ENCODE data around the gene ZMYND11.
"Not testable (repeated sequence)": the region's sequence is repeated elsewhere in the genome, so short reads cannot be mapped to it uniquely, and the experiment has no call there.

The ZMYND11 gene

GRCh38 chr10:152915-153314 is 17.7 kb downstream of the ZMYND11 start:
- Mint-ChIP-seq H3K9me3 (peaks cover 0 to 2% of the 10 kb centered on the region in 2 donors), H3K27ac (no peak overlapping the region), H3K36me3 (peaks cover 11 to 18% of the 10 kb centered on the region in 2 donors), H3K4me3 (no peak overlapping the region), H3K27me3 (no peaks in the 10 kb centered on the region), H3K4me1 (peaks cover 16 to 30% of the 10 kb centered on the region in 2 donors)
- DNase-seq (no peak), ATAC-seq (replicated peaks) (no peak)

GRCh38 chr10:154348-154747 is 19.1 kb downstream of the ZMYND11 start:
- DNase-seq (no peak), ATAC-seq (replicated peaks) (no peak)
- Mint-ChIP-seq H3K27ac (no peak overlapping the region), H3K36me3 (peaks cover 8 to 15% of the 10 kb centered on the region in 2 donors), H3K4me1 (peaks cover 16 to 37% of the 10 kb centered on the region in 2 donors), H3K27me3 (no peaks in the 10 kb centered on the region), H3K4me3 (no peak overlapping the region), H3K9me3 (peaks cover 0 to 2% of the 10 kb centered on the region in 2 donors)

GRCh38 chr10:167383-167782 is 32.1 kb downstream of the ZMYND11 start:
- peaks cover 21 to 36% of the 10 kb centered on the region in 2 donors for H3K4me1 Mint-ChIP-seq
- H3K27ac Mint-ChIP-seq: no peak overlapping the region
- DNase-seq (no peak), ATAC-seq (replicated peaks) (no peak)
- H3K9me3 Mint-ChIP-seq: peaks cover 13 to 15% of the 10 kb centered on the region in 2 donors
- H3K27me3 Mint-ChIP-seq: no peaks in the 10 kb centered on the region
- H3K36me3 Mint-ChIP-seq: peaks cover 9 to 21% of the 10 kb centered on the region in 2 donors
- no peak overlapping the region for H3K4me3 Mint-ChIP-seq

- H3K27me3 Mint-ChIP-seq: no peaks in the 10 kb centered on the region
- H3K27ac Mint-ChIP-seq: no peak overlapping the region
- peaks cover 5 to 19% of the 10 kb centered on the region in 2 donors for H3K4me1 Mint-ChIP-seq
- ATAC-seq (replicated peaks) (no peak), DNase-seq (no peak)
- H3K4me3 Mint-ChIP-seq: no peak overlapping the region
- H3K36me3 Mint-ChIP-seq: peaks cover 3 to 10% of the 10 kb centered on the region in 2 donors
- H3K9me3 Mint-ChIP-seq: peaks cover 6 to 7% of the 10 kb centered on the region in 2 donors
Observed at GRCh38 chr10:173741-174140, 38.5 kb downstream of the ZMYND11 start.

GRCh38 chr10:176677-177076 is 41.4 kb downstream of the ZMYND11 start:
- DNase-seq: no peak
- Mint-ChIP-seq H3K27me3 (no peaks in the 10 kb centered on the region), H3K27ac (no peak overlapping the region), H3K4me1 (peaks cover 3 to 5% of the 10 kb centered on the region in 2 donors), H3K4me3 (no peak overlapping the region), H3K36me3 (peaks cover 5 to 8% of the 10 kb centered on the region in 2 donors), H3K9me3 (no peaks in the 10 kb centered on the region)
- ATAC-seq (replicated peaks): no peak

- no peaks in the 10 kb centered on the region for H3K27me3 Mint-ChIP-seq
- H3K4me1 Mint-ChIP-seq: peaks cover 5 to 6% of the 10 kb centered on the region in 2 donors
- H3K4me3 Mint-ChIP-seq: no peak overlapping the region
- DNase-seq (no peak), ATAC-seq (replicated peaks) (no peak)
- H3K9me3 Mint-ChIP-seq: peaks cover 0 to 2% of the 10 kb centered on the region in 2 donors
- H3K27ac Mint-ChIP-seq: no peak overlapping the region
- peaks cover 10 to 13% of the 10 kb centered on the region in 2 donors for H3K36me3 Mint-ChIP-seq
Observed at GRCh38 chr10:178208-178607, 43.0 kb downstream of the ZMYND11 start.

GRCh38 chr10:178723-179122 is 43.5 kb downstream of the ZMYND11 start:
- Mint-ChIP-seq H3K9me3 (peaks cover 0 to 2% of the 10 kb centered on the region in 2 donors), H3K4me1 (peaks cover 6 to 7% of the 10 kb centered on the region in 2 donors), H3K27me3 (no peaks in the 10 kb centered on the region), H3K27ac (no peak overlapping the region), H3K36me3 (peaks cover 15 to 17% of the 10 kb centered on the region in 2 donors), H3K4me3 (no peak overlapping the region)
- ATAC-seq (replicated peaks): no peak
- DNase-seq: no peak

GRCh38 chr10:182441-183201 is 47.4 kb downstream of the ZMYND11 start:
- Mint-ChIP-seq H3K27ac (no peak overlapping the region), H3K36me3 (peaks cover 29 to 30% of the 10 kb centered on the region in 2 donors), H3K27me3 (no peaks in the 10 kb centered on the region), H3K9me3 (peaks cover 7% of the 10 kb centered on the region in 2 donors), H3K4me3 (no peak overlapping the region), H3K4me1 (peaks cover 6 to 7% of the 10 kb centered on the region in 2 donors)
- peak in 1 of 2 donors; percentile 39 for ATAC-seq (replicated peaks)
- no peak for DNase-seq

GRCh38 chr10:184174-184573 is 48.9 kb downstream of the ZMYND11 start:
- H3K27ac Mint-ChIP-seq: no peak overlapping the region
- DNase-seq (no peak), ATAC-seq (replicated peaks) (no peak)
- H3K27me3 Mint-ChIP-seq: no peaks in the 10 kb centered on the region
- H3K4me3 Mint-ChIP-seq: no peak overlapping the region
- peaks cover 7% of the 10 kb centered on the region in 2 donors for H3K9me3 Mint-ChIP-seq
- peaks cover 33 to 35% of the 10 kb centered on the region in 2 donors for H3K36me3 Mint-ChIP-seq
- H3K4me1 Mint-ChIP-seq: peaks cover 9 to 16% of the 10 kb centered on the region in 2 donors

GRCh38 chr10:184911-185310 is 49.7 kb downstream of the ZMYND11 start:
- Mint-ChIP-seq H3K36me3 (peaks cover 33 to 39% of the 10 kb centered on the region in 2 donors), H3K27ac (no peak overlapping the region), H3K27me3 (no peaks in the 10 kb centered on the region), H3K4me3 (no peak overlapping the region), H3K9me3 (peaks cover 7% of the 10 kb centered on the region in 2 donors), H3K4me1 (peaks cover 9 to 16% of the 10 kb centered on the region in 2 donors)
- ATAC-seq (replicated peaks) (no peak), DNase-seq (no peak)

- not testable (repeated sequence) for H3K27me3 Mint-ChIP-seq; DNase-seq; H3K27ac Mint-ChIP-seq; ATAC-seq (replicated peaks); H3K9me3 Mint-ChIP-seq; H3K4me3 Mint-ChIP-seq
- H3K4me1 Mint-ChIP-seq: peaks cover 9 to 16% of the 10 kb centered on the region in 2 donors
- H3K36me3 Mint-ChIP-seq: peaks cover 35 to 45% of the 10 kb centered on the region in 2 donors
Observed at GRCh38 chr10:185571-185970, 50.3 kb downstream of the ZMYND11 start.

- Mint-ChIP-seq H3K4me1 (peaks cover 8 to 16% of the 10 kb centered on the region in 2 donors), H3K4me3 (no peak overlapping the region), H3K36me3 (peaks cover 30 to 42% of the 10 kb centered on the region in 2 donors), H3K27ac (no peak overlapping the region), H3K27me3 (no peaks in the 10 kb centered on the region), H3K9me3 (peaks cover 7% of the 10 kb centered on the region in 2 donors)
- DNase-seq: no peak
- ATAC-seq (replicated peaks): no peak
Observed at GRCh38 chr10:186911-187310, 51.7 kb downstream of the ZMYND11 start.

- H3K9me3 Mint-ChIP-seq: peaks cover 6 to 7% of the 10 kb centered on the region in 2 donors
- H3K36me3 Mint-ChIP-seq: peaks cover 21 to 40% of the 10 kb centered on the region in 2 donors
- H3K27ac Mint-ChIP-seq: no peak overlapping the region
Observed at GRCh38 chr10:188546-188945, 53.3 kb downstream of the ZMYND11 start.

GRCh38 chr10:190216-190615 is 55.0 kb downstream of the ZMYND11 start:
- Mint-ChIP-seq H3K9me3 (no peaks in the 10 kb centered on the region), H3K4me1 (peaks cover 7 to 29% of the 10 kb centered on the region in 2 donors), H3K4me3 (no peak overlapping the region), H3K36me3 (peaks cover 11 to 30% of the 10 kb centered on the region in 2 donors), H3K27ac (no peak overlapping the region), H3K27me3 (no peaks in the 10 kb centered on the region)
- no peak for ATAC-seq (replicated peaks)
- no peak for DNase-seq

More at GRCh38 chr10:188546-188945, 53.3 kb downstream of the ZMYND11 start:
- ATAC-seq (replicated peaks): peak; percentile 19 to 46
- Mint-ChIP-seq H3K27me3 (no peaks in the 10 kb centered on the region), H3K4me3 (no peak overlapping the region), H3K4me1 (peaks cover 5 to 25% of the 10 kb centered on the region in 2 donors)
- no peak for DNase-seq

All from stimulated activated naive B cell treated with anti-CD40 and anti-IgM and Interleukin-4, amounts not matched to agents 10 μg/mL and 1 μg/mL and 100 μg/mL, for 72 hours (primary cell).